Stimulated activated CD8-positive, alpha-beta memory T cell treated with anti-CD3 and anti-CD28 coated beads, Interleukin-2, amount 100 ng/mL, for 48 hours (primary cell): ENCODE data around the gene PHACTR1.
"Not testable (repeated sequence)": the region's sequence is repeated elsewhere in the genome, so short reads cannot be mapped to it uniquely, and the experiment has no call there.

ENCODE experiments used
- DNase-seq, 2 donors: peaks; one replicate each; pipeline ENCODE4 v3.0.0-alpha.2; 2020; ENCODE audit warnings: low read depth in 2 of 2

Gene PHACTR1

DNA sequence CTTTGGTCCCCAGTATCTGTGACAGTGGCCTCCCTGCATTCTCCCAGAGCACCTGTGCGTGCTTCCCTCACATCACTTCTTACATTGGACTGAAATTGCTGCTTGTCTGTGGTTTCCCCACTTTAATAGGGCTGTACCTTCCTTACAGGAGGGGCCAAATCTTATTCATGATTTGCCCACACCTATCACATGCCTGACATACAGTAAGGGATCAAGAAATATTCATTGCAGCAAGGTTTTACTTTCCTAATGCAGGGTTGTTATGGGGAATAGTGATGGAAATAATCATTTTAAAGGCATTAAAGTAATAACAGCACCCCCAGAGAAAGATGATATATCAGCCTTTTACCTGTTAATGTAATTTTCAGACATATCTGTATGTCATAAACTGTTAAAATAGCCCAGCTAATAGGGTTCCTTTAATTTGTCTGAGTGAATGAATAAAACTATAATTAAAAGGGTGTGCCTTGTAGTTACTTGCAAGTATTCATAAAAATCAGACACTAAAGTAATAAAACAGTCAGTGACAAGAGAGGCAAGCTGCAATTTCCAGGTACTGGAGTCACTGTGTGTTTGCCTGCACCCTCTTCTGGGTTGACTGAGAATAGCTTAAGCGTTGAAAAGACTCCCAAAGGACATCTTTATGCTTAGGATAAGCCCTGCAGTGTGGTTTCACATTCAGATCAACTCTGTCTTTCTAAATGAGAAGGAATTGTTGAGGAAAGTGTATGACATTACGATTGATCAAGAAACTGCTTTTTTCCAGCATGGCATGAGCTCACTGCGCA, 182.7 kb downstream of the PHACTR1 start:
- no peak for DNase-seq

DNA sequence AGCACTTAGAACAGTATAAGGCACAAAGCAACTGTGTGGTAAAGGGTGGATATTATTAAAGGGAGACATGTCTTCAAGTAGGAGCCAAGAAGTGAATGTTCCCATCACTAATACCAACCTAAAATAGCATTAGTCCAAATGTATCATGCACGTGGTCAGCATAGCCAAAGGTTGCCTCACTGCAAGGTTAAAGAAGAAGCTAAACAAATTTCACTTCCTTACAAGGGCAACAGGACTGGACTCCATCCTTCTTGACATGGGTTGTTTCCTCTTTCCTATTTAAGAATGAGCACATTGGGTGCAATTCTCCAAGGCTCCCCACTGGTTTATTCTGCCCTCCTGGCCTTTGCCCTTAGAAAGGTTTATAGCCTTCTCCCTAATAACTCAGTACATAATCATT, 186.7 kb downstream of the PHACTR1 start:
- DNase-seq: no peak

DNA sequence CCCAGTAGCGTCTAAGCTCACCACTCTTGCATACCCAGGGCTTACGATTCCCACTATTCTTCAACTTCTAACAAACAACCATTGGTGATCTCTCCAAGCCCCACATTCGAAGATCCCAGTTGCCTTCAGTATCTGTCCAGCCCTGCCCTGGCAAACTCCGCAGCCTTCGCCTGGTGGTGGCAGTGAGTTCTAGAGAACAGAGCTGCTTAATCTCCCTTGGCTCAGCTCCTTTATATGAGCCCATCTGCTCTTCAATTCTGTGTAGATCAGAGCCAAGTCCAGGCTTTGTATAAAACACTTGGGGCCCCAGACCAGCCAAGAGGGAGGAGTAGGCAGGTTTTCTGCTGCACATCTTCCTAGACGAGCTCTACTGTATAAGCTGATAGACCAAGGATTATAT, 193.3 kb downstream of the PHACTR1 start:
- DNase-seq: no peak

DNA sequence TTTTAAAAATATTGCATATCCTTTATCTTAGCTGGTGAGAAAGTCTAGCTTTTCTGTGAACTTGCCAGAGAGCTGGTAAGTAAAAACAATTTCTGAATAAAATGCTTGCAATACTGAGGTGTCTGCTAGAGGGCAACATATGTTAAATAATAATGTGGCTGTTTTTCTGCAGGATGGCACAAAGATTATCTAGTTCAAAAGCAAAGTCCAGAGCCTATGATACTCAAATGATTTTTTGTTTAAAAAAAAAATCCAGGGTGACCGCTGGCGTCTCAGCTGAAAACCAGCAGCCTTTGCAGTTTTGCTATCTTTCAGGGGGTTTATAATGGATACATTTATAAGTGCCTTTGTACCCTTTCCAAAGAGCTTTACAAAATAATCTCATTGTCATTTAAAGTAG, 194.9 kb downstream of the PHACTR1 start:
- no peak for DNase-seq

DNA sequence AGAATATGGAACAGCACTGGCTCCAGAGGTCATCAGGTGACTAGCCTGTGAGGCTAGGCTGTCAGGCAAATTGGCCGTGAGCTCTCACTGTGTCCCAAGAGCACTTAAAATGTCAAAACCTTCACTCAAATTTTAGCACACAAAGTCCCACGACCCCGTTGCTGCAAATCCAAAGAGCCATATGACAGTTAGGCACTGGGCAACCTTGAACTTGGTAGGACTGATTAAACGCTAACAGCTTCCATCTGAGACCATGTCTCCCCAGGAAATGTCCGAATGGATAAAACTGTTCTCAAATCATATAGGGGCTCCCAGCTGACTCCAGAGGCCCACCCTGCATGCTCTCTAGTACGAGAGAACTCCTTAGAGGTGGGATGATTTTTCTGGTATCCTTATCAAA, 196.6 kb downstream of the PHACTR1 start:
- DNase-seq: no peak

DNA sequence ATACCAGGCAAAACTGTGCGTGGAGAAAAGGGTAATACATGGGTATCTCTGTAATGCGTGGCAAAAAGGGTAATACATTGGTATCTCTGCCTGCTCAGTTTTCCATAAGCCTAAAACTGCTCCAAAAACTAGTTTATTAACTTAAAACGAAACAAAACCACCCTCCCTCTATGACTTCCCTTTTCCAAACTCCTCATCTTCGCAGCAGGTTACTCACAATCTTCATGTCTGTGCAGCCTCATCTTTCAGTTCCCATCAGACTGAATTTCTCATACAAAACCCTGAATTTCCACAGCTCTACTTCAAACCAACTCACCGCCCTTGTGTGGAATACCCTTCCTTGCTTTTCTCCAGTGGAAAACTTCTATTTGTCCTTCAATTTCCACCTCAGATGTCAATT, 199.4 kb downstream of the PHACTR1 start:
- DNase-seq: no peak

DNA sequence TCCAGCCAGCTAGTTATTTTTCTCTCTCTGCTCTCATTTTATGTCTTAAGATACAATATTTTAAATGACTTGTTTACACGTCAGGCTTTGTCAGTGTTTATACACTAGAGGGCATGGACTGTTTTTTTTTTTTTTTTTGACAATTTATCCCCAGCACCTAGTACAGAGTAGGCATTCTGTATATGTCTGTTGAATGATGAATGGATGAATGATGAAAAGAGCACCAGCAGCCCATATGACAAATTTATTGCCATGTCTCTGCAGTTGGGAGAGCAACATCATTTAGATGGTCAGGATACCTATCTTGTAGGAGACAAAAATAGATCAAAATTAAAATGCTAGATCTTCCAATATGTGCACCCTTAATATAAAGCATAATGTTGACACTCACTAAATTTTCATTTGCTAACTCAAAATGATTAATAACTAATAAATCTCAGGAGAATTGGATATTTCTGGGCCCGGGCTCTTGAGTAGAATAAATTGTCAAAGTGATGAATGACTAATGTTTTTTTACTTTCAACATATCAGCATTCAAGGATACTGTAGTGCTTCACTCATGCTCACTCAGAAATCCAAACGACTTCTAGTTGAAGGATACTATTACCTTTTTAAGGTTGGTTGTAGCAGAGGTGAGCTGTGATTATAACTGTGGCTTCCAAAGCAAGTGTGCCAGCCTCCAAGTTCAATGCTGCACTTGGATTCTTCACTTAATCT, 200.0 kb downstream of the PHACTR1 start:
- DNase-seq: no peak

DNA sequence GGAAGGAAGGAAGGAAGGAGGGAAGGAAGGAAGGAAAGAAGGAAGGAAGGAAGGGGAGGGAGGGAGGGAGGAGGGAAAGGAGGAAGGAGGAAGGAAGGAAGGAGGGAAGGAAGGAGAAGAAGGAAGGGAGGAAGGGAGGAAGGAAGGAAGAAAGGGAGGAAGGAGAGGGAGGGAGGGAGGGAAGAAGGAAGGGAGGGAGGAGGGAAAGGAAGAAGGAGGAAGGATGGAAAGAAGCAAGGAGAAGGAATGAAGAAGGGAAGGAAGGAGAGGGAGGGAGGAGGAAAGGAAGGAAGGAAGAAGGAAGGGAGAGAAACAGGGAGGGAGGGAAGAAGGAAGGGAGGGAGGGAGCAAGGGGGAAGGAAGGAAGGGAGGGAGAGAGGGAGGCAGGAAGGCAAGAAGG, 204.9 kb downstream of the PHACTR1 start:
- DNase-seq: no peak

DNA sequence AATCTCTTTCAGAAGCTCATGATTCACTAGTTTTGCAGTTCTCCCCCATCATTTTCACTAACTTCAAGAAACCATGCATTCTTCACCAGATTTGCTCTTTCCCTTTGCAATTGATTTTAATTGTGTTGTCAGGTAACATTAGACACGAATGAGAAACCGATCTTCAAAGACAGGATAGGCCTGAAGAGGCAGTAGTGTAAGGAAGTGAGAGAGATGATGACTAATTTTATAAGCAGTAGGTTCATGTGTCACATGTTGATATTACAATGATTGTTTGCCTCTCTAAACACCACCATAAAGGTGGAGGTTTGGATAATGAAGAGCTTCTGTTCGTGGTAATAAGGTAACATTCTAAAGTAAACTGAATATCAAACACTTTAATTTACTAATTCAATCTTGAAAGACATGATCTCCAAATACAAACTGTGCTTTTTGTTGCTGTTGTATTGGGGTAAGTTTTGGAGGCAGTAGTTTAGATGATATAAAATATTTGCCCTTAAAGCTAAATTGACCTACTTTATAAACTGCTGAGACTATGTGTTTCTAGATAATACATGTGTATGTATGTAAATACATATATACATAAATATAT, 207.2 kb downstream of the PHACTR1 start:
- DNase-seq: no peak

DNA sequence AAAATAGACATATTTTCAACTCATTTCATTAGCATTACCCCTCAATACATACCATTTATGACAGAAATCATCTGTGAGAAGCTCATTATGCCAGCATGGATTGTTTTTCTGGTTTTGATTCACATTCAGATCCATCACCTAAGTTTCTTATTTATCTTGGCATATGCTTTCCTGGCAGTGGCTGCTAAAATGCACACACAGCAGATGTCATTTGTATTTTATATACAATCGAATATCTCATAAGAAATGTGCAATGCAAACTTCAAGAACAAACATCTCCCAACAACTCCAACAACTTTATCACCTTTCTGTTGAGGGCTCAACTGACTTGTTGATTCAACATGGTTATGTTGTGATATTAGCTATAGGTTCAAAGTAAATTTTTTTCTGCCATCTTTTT, 208.3 kb downstream of the PHACTR1 start:
- DNase-seq: no peak

DNA sequence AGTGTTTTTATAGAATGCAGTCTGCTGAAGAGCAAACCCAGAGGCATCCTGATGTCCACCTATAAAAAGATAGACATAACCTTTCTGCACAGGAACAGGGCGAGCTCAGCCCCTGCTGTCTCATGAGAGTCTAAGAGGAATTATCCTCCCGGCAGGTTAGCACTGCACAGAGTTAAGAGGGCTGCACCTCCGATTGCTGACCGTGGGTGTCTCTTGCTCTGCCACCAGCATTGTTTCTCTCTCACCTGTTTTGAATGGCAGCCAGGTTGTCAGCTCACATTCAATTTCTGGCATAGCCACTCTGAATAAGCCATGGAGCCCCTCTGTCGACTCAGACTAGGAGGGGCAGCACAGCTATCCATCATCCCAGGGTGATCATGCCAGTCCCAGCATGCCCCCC, 211.2 kb downstream of the PHACTR1 start:
- no peak for DNase-seq

DNA sequence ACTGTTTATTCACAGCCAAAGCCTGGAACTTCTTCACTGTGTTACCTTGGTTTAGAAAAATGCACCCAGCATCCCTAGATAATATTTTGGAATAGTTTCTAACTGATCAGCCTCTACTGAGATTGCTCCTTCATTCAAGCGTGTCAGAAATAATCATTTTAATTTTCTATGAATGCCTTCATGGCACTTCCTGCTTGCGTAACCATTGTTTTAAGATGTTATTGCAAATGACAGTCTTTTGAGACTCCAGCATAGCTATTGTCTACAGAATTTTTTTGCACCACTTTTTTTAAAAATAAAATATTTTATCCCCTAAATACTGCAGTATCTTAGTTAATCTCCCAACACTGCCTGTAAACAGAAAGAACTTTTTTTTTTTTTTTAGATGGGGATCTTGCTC, 213.1 kb downstream of the PHACTR1 start:
- no peak for DNase-seq

DNA sequence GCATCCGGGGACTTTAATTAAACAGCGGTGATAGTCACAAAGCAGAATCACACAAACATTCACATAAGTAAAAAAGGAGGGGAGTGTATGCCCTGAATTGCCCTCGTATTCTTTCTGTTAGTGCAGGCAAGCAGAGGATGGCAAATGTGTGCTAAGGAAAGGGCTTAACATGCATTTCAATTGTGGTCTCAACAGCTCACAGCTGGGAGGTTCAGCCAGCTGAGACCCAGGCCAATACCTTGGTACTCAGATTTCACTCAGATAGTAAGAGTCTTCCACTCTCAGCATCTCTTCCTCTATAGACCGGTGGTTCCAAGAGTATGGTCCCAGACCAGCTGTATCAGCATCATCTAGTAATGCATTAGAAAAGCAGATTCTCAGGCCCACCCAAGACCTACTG, 215.1 kb downstream of the PHACTR1 start:
- DNase-seq: no peak

DNA sequence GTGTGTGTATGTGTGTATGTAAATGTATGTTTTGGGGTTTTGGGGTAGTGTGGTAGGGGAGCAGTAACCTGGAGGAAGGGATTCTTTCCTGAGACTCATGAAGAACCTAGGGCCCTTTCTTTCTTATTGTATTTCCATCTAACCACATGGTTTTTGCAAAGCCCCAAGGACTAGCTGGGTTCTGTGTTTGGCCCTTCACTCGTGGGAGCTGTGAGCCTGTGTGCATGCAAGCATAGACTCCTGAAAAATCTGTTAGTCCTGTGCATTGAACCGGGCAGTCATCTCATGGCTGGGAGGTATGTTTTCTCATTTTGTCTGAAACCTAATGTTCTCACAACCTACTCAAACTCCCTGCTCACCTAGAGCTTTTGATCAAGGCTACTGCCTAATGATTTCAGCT, 219.1 kb downstream of the PHACTR1 start:
- DNase-seq: no peak

DNA sequence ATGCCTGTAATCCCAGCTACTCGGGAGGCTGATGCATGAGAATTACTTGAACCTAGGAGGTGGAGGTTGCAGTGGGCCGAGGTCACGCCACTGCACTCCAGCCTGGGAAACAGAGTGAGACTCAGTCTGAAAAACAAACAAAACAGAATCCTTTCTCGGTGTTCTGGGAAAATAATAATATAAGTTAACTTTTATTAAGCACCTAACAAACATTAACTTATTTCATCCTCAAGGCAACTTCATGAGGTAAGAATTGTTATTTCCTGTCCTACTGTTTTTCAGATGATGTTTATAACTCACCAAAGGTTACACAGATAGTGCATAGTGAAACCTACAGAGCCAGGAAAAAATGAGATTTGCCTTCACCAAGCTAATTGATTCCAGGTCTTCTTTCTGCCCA, 221.4 kb downstream of the PHACTR1 start:
- DNase-seq: no peak

DNA sequence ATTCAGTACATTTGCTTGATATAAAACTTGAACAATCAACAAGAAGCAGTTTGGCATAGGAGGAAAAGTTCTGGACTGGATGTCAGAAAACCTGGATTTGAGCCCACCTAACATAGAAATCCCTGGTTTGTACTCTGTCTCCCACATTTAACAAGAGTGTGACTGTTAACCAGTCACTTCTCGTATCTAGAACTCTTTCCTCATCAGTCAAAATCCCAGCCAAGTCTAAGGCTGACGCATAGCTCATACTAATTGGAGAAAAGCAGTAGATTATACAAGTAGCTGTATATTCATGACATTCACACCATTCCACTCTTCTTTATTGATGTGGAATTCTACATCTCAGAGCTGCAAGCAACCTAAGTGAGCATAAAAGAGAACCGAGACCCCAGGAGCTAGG, 222.7 kb downstream of the PHACTR1 start:
- DNase-seq: no peak

DNA sequence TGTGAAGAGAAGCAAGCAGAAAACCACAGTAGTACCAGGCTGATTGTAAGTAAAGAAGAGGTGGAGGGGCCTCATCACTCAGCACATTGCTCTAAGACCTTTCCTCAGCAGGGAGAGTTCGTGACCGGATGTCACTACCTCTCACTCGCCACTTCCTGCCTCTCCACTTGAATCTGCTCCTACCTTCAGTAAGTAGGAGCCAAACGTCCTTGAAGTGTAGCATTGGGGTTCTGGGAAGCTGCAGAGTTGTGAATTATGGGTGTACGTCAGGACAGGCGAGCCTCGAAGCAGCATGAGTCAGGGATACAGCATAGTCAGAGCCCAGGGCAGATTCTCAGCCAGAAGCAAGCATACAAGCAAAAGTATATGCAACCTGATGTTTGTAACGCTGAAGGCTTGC, 224.9 kb downstream of the PHACTR1 start:
- DNase-seq: no peak

DNA sequence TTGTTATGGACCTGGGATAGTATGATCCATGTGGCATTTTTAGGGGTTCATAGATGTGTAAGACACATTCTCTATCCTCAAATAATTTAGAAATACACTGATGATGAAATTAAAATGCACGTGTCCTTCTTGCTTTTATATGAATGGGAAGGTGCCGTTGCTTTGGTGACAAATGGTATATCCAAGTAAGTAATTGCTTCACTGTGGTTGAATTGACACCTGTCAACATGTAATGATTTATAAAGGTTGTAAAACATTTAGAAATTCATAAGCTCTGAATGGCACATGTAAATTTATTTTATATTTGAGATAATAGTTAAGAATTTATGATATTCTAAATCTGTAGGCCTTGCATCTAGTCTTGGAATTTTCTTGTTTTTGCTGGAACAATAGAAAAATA, 227.0 kb downstream of the PHACTR1 start:
- no peak for DNase-seq

DNA sequence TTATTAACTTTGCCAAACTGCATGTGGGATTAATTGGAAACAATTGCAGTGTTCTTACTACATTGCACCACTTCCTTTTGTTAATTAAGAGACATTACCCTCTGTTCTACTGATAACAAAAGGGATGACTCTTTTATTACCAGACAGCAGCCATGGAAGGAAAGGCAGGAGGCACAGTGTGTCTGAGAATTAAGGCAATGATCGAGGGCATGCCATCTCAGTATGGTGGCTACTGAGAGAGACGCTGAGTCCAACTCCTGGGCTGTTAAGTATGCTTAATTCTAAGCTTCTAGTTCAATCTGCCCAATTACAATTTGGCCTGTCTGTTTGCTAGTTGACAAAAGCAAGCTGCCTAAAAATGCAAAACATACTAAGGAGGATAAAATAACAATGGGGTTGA, 227.4 kb downstream of the PHACTR1 start:
- no peak for DNase-seq

DNA sequence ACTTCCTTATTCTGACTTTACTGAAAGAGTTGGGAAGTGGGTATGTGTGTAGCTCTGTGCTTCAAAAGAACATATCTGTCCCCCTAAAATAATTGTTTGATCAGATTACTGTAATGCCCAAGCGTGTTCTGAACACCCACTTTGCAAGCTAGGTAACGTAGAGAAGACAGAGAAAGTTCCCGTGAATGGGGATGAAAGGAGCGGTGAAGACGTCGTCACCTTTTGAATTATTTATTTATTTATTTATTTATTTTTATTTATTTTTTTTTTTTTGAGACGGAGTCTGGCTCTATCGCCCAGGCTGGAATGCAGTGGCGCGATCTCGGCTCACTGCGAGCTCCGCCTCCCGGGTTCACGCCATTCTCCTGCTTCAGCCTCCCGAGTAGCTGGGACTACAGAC, 228.0 kb downstream of the PHACTR1 start:
- DNase-seq: not testable (repeated sequence)

DNA sequence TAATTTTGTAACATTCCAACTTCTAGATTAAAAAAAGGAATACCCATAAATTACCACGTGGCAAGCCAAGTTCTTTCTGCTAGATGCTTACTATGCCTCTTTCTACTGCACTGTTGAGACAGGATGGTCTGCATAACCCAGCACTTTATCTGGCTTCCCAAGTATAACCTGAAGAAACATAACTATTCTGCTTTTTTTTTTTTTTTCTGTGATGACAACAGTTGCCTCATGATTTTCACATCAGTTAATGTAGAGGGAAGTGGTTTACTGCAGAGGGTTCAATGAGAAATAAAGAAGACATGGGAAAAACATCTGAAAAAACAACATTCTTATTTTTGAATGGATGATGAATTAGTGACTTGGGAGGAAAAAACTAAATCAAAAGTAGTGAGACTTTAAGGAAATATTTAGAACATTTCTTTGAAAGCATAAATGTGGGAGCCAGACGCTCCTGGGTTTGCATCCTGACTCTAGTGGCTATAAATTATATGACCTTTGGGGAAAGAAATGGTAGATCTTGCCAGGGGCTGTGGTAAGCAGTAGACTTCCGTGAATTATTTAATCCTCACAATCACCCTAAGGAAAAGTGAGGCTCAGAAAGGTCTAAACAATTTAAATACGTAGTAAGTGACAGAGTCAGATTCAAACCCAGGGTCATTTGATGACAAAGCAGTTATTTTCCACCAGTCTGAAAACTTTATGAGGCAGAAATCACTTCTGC, 230.7 kb downstream of the PHACTR1 start:
- no peak for DNase-seq

DNA sequence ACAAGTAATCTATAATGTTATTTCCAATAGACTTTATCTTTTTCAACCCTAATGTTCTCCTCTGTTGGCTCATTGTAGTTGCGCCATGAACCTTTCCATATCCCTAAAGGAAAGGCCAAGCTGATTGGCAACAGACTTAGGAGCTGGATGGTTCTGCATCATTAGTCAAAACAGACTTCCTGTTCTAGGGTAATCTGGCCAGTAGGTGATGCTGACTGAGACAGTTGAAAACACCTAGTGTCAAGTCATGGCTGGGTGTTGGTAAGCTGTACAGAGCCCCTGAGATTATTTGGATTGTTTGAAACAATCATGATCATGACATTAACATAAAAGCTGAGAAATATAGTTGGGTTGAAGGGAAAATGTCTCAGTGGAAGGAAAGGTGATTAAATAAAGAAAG, 231.4 kb downstream of the PHACTR1 start:
- DNase-seq: no peak

DNA sequence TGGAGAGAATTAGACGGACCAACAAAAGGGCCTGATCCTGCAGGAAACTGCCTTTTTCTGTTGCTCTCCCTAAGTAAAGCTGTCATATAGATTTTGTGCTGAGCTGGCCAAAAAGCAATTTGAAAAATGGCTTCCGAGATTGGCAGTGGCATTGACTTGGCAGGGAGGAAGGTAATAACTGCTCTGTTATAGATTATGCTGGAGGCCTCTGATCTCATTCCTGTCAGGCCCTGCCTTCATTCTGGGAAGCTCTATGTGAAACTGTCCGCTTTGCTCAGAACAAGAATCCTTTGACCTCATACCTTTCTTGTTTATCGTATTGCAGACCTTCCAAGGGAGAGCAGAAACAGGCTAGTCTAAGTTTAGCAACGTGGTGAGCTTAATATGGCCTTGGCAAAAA, 234.4 kb downstream of the PHACTR1 start:
- DNase-seq: no peak
